Lower leg skin (tissue), 3 donors: ENCODE data around the gene JOSD1.

Experiments
- POLR2A ChIP-seq, 2 donors: fragments of 450-650 bp; IDR thresholded peaks; one replicate each; pipeline ENCODE4 v1.6.1; 2016 to 2017; ENCODE audit warnings: antibody characterized with exemption in 2 of 2, mild to moderate bottlenecking in 1 of 2, moderate library complexity in 1 of 2
- TF ChIP-seq, protein P1 (sequence below), 3 donors: fragments of 450-650 bp; IDR thresholded peaks; one replicate each; pipeline ENCODE4 v1.5.1; 2016; ENCODE audit warnings: antibody characterized with exemption in 3 of 3, mild to moderate bottlenecking in 3 of 3, moderate library complexity in 2 of 3

DNA sequence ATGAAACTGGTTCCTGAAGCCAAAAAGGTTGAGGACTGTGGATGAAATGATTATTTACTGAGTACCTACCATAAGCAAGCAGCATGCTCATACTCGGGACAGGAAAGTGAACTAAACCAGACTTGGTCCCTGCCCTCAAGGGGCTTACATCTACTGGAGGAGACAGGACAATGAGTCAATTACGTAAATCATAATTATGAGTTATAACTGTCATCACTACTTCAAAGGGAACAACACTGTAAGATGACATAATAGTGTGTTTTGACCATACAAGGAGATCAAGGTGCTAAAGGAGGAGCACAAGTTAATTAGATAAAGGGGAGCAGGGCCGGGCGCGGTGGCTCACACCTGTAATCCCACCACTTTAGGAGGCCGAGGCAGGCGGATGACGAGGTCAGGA lies 47.0 kb downstream of the JOSD1 start:
- TF ChIP-seq, protein P1, sequence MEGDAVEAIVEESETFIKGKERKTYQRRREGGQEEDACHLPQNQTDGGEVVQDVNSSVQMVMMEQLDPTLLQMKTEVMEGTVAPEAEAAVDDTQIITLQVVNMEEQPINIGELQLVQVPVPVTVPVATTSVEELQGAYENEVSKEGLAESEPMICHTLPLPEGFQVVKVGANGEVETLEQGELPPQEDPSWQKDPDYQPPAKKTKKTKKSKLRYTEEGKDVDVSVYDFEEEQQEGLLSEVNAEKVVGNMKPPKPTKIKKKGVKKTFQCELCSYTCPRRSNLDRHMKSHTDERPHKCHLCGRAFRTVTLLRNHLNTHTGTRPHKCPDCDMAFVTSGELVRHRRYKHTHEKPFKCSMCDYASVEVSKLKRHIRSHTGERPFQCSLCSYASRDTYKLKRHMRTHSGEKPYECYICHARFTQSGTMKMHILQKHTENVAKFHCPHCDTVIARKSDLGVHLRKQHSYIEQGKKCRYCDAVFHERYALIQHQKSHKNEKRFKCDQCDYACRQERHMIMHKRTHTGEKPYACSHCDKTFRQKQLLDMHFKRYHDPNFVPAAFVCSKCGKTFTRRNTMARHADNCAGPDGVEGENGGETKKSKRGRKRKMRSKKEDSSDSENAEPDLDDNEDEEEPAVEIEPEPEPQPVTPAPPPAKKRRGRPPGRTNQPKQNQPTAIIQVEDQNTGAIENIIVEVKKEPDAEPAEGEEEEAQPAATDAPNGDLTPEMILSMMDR (IDR thresholded peaks at IDR 0.05) = no peak
- no peak for TF ChIP-seq POLR2A (IDR thresholded peaks at IDR 0.05)
